Measurements from ENCODE around the gene SLC26A6. TPM values are rescaled to one million over a fixed set of nuclear protein-coding genes. Genes with fewer than 3 reads are reported as not detected.

The SLC26A6 gene
- total and polyA plus RNA-seq, 10 of the 15 experiments (the other 5 are each of a cell fraction or from before 2014, with no cell fraction given) = 2.1 to 24.9 (median 13.3) TPM

DNA sequence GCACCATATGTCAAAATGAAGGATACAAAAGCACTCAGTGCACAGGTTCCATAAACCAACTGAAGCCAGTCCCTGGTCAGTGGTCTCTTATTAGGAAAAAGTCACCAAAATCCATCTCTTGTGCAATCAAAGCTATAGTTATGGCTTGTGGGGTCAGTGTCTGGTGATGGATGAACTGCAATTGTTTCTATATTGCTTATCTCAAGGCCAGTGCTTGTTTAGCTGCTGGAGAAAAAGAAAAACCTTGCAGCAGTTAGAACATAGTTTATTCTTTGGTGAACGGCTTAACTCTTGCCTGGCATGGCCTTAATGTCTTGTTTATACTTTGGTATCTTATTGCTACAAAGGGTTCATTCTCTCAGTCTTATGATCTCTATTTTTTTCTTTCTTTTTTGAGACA, 23.0 kb downstream of the SLC26A6 start (continued):
- TF ChIP-seq, protein P1, sequence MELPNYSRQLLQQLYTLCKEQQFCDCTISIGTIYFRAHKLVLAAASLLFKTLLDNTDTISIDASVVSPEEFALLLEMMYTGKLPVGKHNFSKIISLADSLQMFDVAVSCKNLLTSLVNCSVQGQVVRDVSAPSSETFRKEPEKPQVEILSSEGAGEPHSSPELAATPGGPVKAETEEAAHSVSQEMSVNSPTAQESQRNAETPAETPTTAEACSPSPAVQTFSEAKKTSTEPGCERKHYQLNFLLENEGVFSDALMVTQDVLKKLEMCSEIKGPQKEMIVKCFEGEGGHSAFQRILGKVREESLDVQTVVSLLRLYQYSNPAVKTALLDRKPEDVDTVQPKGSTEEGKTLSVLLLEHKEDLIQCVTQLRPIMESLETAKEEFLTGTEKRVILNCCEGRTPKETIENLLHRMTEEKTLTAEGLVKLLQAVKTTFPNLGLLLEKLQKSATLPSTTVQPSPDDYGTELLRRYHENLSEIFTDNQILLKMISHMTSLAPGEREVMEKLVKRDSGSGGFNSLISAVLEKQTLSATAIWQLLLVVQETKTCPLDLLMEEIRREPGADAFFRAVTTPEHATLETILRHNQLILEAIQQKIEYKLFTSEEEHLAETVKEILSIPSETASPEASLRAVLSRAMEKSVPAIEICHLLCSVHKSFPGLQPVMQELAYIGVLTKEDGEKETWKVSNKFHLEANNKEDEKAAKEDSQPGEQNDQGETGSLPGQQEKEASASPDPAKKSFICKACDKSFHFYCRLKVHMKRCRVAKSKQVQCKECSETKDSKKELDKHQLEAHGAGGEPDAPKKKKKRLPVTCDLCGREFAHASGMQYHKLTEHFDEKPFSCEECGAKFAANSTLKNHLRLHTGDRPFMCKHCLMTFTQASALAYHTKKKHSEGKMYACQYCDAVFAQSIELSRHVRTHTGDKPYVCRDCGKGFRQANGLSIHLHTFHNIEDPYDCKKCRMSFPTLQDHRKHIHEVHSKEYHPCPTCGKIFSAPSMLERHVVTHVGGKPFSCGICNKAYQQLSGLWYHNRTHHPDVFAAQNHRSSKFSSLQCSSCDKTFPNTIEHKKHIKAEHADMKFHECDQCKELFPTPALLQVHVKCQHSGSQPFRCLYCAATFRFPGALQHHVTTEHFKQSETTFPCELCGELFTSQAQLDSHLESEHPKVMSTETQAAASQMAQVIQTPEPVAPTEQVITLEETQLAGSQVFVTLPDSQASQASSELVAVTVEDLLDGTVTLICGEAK (IDR thresholded peaks at IDR 0.05; ENCODE audit: borderline replicate concordance) = no peak
- TF ChIP-seq STAT1 (conservative IDR thresholded peaks at IDR 0.05) (no peak), PAX5 (IDR thresholded peaks at IDR 0.05; ENCODE audit: borderline replicate concordance, low read depth, low read length) (no peak), TCF12 (IDR thresholded peaks at IDR 0.05; ENCODE audit: low read depth, low read length) (no peak), MYB (IDR thresholded peaks at IDR 0.05; ENCODE audit: borderline replicate concordance, low read depth, low read length) (no peak), TBL1XR1 (IDR thresholded peaks at IDR 0.05; ENCODE audit: low read depth, low read length) (no peak), SREBF1 (IDR thresholded peaks at IDR 0.05; ENCODE audit: low read length) (no peak), BRCA1 (IDR thresholded peaks at IDR 0.05; ENCODE audit: low read depth, low read length) (no peak), WRNIP1 (IDR thresholded peaks at IDR 0.05; ENCODE audit: borderline replicate concordance, low read depth, low read length) (no peak), MTA3 (IDR thresholded peaks at IDR 0.05; ENCODE audit: borderline replicate concordance, low read length) (no peak)
- TF ChIP-seq, protein P2, sequence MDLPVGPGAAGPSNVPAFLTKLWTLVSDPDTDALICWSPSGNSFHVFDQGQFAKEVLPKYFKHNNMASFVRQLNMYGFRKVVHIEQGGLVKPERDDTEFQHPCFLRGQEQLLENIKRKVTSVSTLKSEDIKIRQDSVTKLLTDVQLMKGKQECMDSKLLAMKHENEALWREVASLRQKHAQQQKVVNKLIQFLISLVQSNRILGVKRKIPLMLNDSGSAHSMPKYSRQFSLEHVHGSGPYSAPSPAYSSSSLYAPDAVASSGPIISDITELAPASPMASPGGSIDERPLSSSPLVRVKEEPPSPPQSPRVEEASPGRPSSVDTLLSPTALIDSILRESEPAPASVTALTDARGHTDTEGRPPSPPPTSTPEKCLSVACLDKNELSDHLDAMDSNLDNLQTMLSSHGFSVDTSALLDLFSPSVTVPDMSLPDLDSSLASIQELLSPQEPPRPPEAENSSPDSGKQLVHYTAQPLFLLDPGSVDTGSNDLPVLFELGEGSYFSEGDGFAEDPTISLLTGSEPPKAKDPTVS (IDR thresholded peaks at IDR 0.05; ENCODE audit: low read depth, low read length) = no peak
- TF ChIP-seq, protein P3, sequence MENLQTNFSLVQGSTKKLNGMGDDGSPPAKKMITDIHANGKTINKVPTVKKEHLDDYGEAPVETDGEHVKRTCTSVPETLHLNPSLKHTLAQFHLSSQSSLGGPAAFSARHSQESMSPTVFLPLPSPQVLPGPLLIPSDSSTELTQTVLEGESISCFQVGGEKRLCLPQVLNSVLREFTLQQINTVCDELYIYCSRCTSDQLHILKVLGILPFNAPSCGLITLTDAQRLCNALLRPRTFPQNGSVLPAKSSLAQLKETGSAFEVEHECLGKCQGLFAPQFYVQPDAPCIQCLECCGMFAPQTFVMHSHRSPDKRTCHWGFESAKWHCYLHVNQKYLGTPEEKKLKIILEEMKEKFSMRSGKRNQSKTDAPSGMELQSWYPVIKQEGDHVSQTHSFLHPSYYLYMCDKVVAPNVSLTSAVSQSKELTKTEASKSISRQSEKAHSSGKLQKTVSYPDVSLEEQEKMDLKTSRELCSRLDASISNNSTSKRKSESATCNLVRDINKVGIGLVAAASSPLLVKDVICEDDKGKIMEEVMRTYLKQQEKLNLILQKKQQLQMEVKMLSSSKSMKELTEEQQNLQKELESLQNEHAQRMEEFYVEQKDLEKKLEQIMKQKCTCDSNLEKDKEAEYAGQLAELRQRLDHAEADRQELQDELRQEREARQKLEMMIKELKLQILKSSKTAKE (IDR thresholded peaks at IDR 0.05; ENCODE audit: low read depth, poor library complexity, severe bottlenecking) = no peak
